H1 (cell line): ENCODE measurements around the gene COL8A2. TPM values are rescaled to one million over a fixed set of nuclear protein-coding genes. Genes with fewer than 3 reads are reported as not detected.

Experiments used
- CTCF ChIA-PET: fragments of 300-600 bp; sonication (Branson Sonifier 250); formaldehyde crosslinking; loops from one replicate; lab custom pipeline; 2021; ENCODE audit not compliant: partially characterized antibody; lab: Charles Lee
- POLR2A ChIA-PET: fragments of 300-600 bp; sonication (Branson Sonifier 250); formaldehyde crosslinking; loops from one replicate; lab custom pipeline; 2021; ENCODE audit warnings: inconsistent platforms; ENCODE audit not compliant: partially characterized antibody; lab: Charles Lee
- DNase-seq, 2 experiments: peaks; one replicate each; pipeline versions ENCODE4 v3.0.0 to v3.0.0-alpha.2; 2010 to 2022; ENCODE audit warnings: low spot score in 2 of 2, low read depth in 1 of 2, mixed read lengths in 1 of 2
- FAIRE-seq: peaks from 2 replicates; lab custom pipeline; 2011; peaks lifted over from hg19 to GRCh38; lab: Jason Lieb, UNC
- H2AFZ ChIP-seq: 2 replicates; pipeline ENCODE4 v1.8.1; 2012; ENCODE audit warnings: low read length, inconsistent platforms
- H2AK5ac ChIP-seq: 2 replicates; pipeline ENCODE4 v1.6.1; 2013; ENCODE audit warnings: low read depth, low read length
- H2BK120ac ChIP-seq: replicated peaks from 2 replicates; pipeline ENCODE3; 2013; ENCODE audit warnings: low read depth, low read length, inconsistent platforms
- H2BK12ac ChIP-seq: 2 replicates; pipeline ENCODE4 v1.6.1; 2013; ENCODE audit warnings: low read depth, low read length
- H2BK15ac ChIP-seq: 2 replicates; pipeline ENCODE4 v1.6.1; 2013; ENCODE audit warnings: low read length
- H2BK20ac ChIP-seq: 2 replicates; pipeline ENCODE4 v1.6.1; 2013; ENCODE audit warnings: low read length
- H2BK5ac ChIP-seq: 2 replicates; pipeline ENCODE4 v1.6.1; 2013; ENCODE audit warnings: low read depth, low read length
- H3K14ac ChIP-seq: 2 replicates; pipeline ENCODE4 v1.6.1; 2013; ENCODE audit warnings: inconsistent platforms; ENCODE audit not compliant: insufficient read length
- H3K18ac ChIP-seq: 2 replicates; pipeline ENCODE4 v1.6.1; 2013; ENCODE audit warnings: low read length; ENCODE audit errors: extremely low read depth
- H3K23ac ChIP-seq: 2 replicates; pipeline ENCODE4 v1.6.1; 2013; ENCODE audit warnings: inconsistent platforms; ENCODE audit not compliant: insufficient read length
- H3K23me2 ChIP-seq: 2 replicates; pipeline ENCODE4 v1.6.1; 2013; ENCODE audit warnings: low read depth, low read length
- H3K27ac ChIP-seq: 2 replicates; pipeline ENCODE4 v1.6.1; 2011; ENCODE audit warnings: low read depth, low read length, inconsistent platforms
- H3K27me3 ChIP-seq, 4 experiments: replicated peaks in 1 of 4; 1 replicate in 1 of 4; 2 replicates in 3 of 4; pipeline versions ENCODE4 v1.6.1 to v1.8.1; 2011 to 2013; ENCODE audit warnings: low read length in 3 of 4, mild to moderate bottlenecking in 3 of 4, inconsistent platforms in 2 of 4, mixed read lengths in 2 of 4, moderate library complexity in 1 of 4; ENCODE audit not compliant: control insufficient read depth in 3 of 4, insufficient read depth in 3 of 4; ENCODE audit errors: extremely low read depth in 1 of 4
- H3K36me3 ChIP-seq, 4 experiments: 2 replicates each; pipeline versions ENCODE4 v1.6.1 to v1.8.1; 2011 to 2013; ENCODE audit warnings: mild to moderate bottlenecking in 4 of 4, low read length in 3 of 4, moderate library complexity in 2 of 4, control low read depth in 1 of 4, inconsistent platforms in 1 of 4; ENCODE audit not compliant: insufficient read depth in 4 of 4, control insufficient read depth in 2 of 4
- H3K4ac ChIP-seq: replicated peaks from 2 replicates; pipeline ENCODE3; 2013; ENCODE audit warnings: low read length, low read depth, mixed read lengths, inconsistent platforms; ENCODE audit not compliant: insufficient read length
- H3K4me1 ChIP-seq, 4 experiments: replicated peaks in 1 of 4; 1 replicate in 1 of 4; 2 replicates in 3 of 4; pipeline versions ENCODE4 v1.6.1 to v1.8.1; 2011 to 2013; ENCODE audit warnings: low read length in 3 of 4, inconsistent platforms in 2 of 4, mixed read lengths in 1 of 4; ENCODE audit not compliant: insufficient read depth in 4 of 4, control insufficient read depth in 3 of 4
- H3K4me2 ChIP-seq, 2 experiments: 2 replicates each; pipeline versions ENCODE4 v1.6.1 to v1.8.1; 2011 to 2013; ENCODE audit warnings: low read depth in 2 of 2, low read length in 2 of 2, control low read depth in 1 of 2, inconsistent platforms in 1 of 2, mild to moderate bottlenecking in 1 of 2; ENCODE audit not compliant: insufficient read depth in 1 of 2
- H3K4me3 ChIP-seq, 4 experiments: fragments of 200-600, 300-600 bp in 1 of 4; sonication (generic), shearing (Covaris generic), sonication (Bioruptor Twin) in 1 of 4; 2 replicates each; pipeline versions ENCODE4 v1.5.1 to v1.8.1; 2011 to 2016; ENCODE audit warnings: low read length in 4 of 4, low read depth in 3 of 4, control low read depth in 2 of 4, inconsistent platforms in 2 of 4, mild to moderate bottlenecking in 2 of 4, mixed read lengths in 1 of 4, moderate library complexity in 1 of 4; ENCODE audit not compliant: insufficient read depth in 2 of 4; ENCODE audit errors: extremely low read depth in 1 of 4
- H3K56ac ChIP-seq: replicated peaks from 2 replicates; pipeline ENCODE3; 2013; ENCODE audit warnings: low read depth, mild to moderate bottlenecking, mixed read lengths, low read length, inconsistent platforms; ENCODE audit not compliant: insufficient read length
- H3K79me1 ChIP-seq: 2 replicates; pipeline ENCODE4 v1.6.1; 2013; ENCODE audit warnings: low read depth, low read length, control low read depth
- H3K79me2 ChIP-seq, 2 experiments: 2 replicates each; pipeline versions ENCODE4 v1.6.1 to v1.8.1; 2012 to 2013; ENCODE audit warnings: low read length in 2 of 2, mild to moderate bottlenecking in 2 of 2, inconsistent platforms in 1 of 2; ENCODE audit not compliant: insufficient read depth in 2 of 2, control insufficient read depth in 1 of 2
- H3K9ac ChIP-seq, 4 experiments: replicated peaks in 1 of 4; 1 replicate in 1 of 4; 2 replicates in 3 of 4; pipeline versions ENCODE4 v1.6.1 to v1.8.1; 2011 to 2013; ENCODE audit warnings: low read depth in 3 of 4, low read length in 3 of 4, control low read depth in 2 of 4, mild to moderate bottlenecking in 2 of 4, moderate library complexity in 2 of 4, inconsistent platforms in 1 of 4; ENCODE audit errors: extremely low read depth in 1 of 4
- H3K9me3 ChIP-seq, 2 experiments: 2 replicates each; pipeline versions ENCODE4 v1.6.1 to v1.8.1; 2012 to 2013; ENCODE audit warnings: mild to moderate bottlenecking in 2 of 2, moderate library complexity in 2 of 2, control low read depth in 1 of 2, inconsistent platforms in 1 of 2, low read depth in 1 of 2, low read length in 1 of 2, mixed read lengths in 1 of 2; ENCODE audit not compliant: insufficient read depth in 2 of 2
- H4K20me1 ChIP-seq, 2 experiments: replicated peaks in 1 of 2; 2 replicates each; pipeline versions ENCODE3 to v1.8.1; 2011 to 2013; ENCODE audit warnings: inconsistent platforms in 2 of 2, low read length in 2 of 2, mild to moderate bottlenecking in 1 of 2; ENCODE audit not compliant: insufficient read depth in 2 of 2, control insufficient read depth in 1 of 2
- H4K5ac ChIP-seq: 2 replicates; pipeline ENCODE4 v1.6.1; 2013; ENCODE audit warnings: low read length, low read depth, mixed read lengths, inconsistent platforms; ENCODE audit not compliant: insufficient read length
- H4K8ac ChIP-seq: 2 replicates; pipeline ENCODE4 v1.8.0; 2013; ENCODE audit warnings: mild to moderate bottlenecking, moderate library complexity, low read length, inconsistent platforms; ENCODE audit not compliant: insufficient read depth; ENCODE audit errors: extremely low read depth
- H4K91ac ChIP-seq: replicated peaks from 2 replicates; pipeline ENCODE3; 2013; ENCODE audit warnings: low read length, mixed read lengths, inconsistent platforms; ENCODE audit not compliant: insufficient read length
- ASH2L ChIP-seq: fragments of 200-600, 300-600 bp; sonication (generic); IDR thresholded peaks from one replicate; pipeline ENCODE4 v1.7.1; 2017; ENCODE audit warnings: low read length
- CBX8 ChIP-seq: fragments of 300-800, 300-1000 bp; sonication (generic); IDR thresholded peaks from 2 replicates; pipeline ENCODE4 v1.7.1; 2016; ENCODE audit warnings: low read depth, low read length, borderline replicate concordance
- CEBPB ChIP-seq: IDR thresholded peaks from 2 replicates; pipeline ENCODE4 v1.6.1; 2012; ENCODE audit warnings: low read depth, low read length
- CREB1 ChIP-seq: IDR thresholded peaks from 2 replicates; pipeline ENCODE4 v1.6.1; 2012; ENCODE audit warnings: inconsistent platforms
- HDAC2 ChIP-seq, 2 experiments: fragments of 300-600 bp in 1 of 2; sonication (generic) in 1 of 2; IDR thresholded peaks; 2 replicates each; pipeline ENCODE4 v1.6.1; 2011 to 2012; ENCODE audit warnings: low read depth in 2 of 2, low read length in 2 of 2, mild to moderate bottlenecking in 2 of 2, moderate library complexity in 2 of 2, borderline replicate concordance in 1 of 2, inconsistent platforms in 1 of 2
- JUN ChIP-seq: IDR thresholded peaks from 2 replicates; pipeline ENCODE4 v1.6.1; 2011; ENCODE audit warnings: low read depth, mild to moderate bottlenecking, improper control_type of control experiment, low read length
- JUND ChIP-seq: IDR thresholded peaks from 2 replicates; pipeline ENCODE4 v1.6.1; 2011; ENCODE audit warnings: mild to moderate bottlenecking, improper control_type of control experiment, low read length
- KDM1A ChIP-seq: fragments of 200-600, 300-600 bp; sonication (generic); IDR thresholded peaks from 2 replicates; pipeline ENCODE4 v1.7.1; 2016; ENCODE audit warnings: mild to moderate bottlenecking, low read length, borderline replicate concordance
- MAFK ChIP-seq: IDR thresholded peaks from 2 replicates; pipeline ENCODE4 v1.6.1; 2012; ENCODE audit warnings: low read depth, mild to moderate bottlenecking, improper control_type of control experiment, low read length
- NANOG ChIP-seq: IDR thresholded peaks from 2 replicates; pipeline ENCODE4 v1.6.1; 2011; ENCODE audit warnings: low read length, low read depth, mild to moderate bottlenecking, inconsistent platforms; ENCODE audit not compliant: insufficient read depth, poor library complexity, severe bottlenecking
- POLR2AphosphoS5 ChIP-seq: IDR thresholded peaks from 2 replicates; pipeline ENCODE4 v1.6.1; 2011; ENCODE audit warnings: low read depth, low read length
- POU5F1 ChIP-seq: IDR thresholded peaks from 2 replicates; pipeline ENCODE4 v1.6.1; 2011; ENCODE audit warnings: low read depth, mild to moderate bottlenecking, low read length, moderate library complexity
- SIRT6 ChIP-seq: IDR thresholded peaks from one replicate; pipeline ENCODE4 v1.7.1; 2012; ENCODE audit warnings: low read length, inconsistent platforms
- SRF ChIP-seq: IDR thresholded peaks from 2 replicates; pipeline ENCODE4 v1.6.1; 2011; ENCODE audit warnings: mild to moderate bottlenecking, low read depth, low read length, moderate library complexity
- YY1 ChIP-seq: IDR thresholded peaks from 2 replicates; pipeline ENCODE4 v1.6.1; 2011; ENCODE audit warnings: low read depth, mild to moderate bottlenecking, low read length
- ZNF274 ChIP-seq: IDR thresholded peaks from 2 replicates; pipeline ENCODE4 v1.7.0; 2012; ENCODE audit warnings: low read length, borderline replicate concordance; ENCODE audit errors: extremely low read depth
- WGBS, 2 experiments: shearing (Covaris generic) in 1 of 2; methylation state at CpG; one replicate each; pipeline versions ENCODE4 v1.1.6 to v1.1.7; 2013 to 2015; ENCODE audit warnings: low lambda C conversion rate in 2 of 2, mixed read lengths in 2 of 2, inconsistent platforms in 1 of 2, low coverage in 1 of 2, missing lambda C conversion rate in 1 of 2; ENCODE audit not compliant: insufficient replicate concordance in 2 of 2, insufficient coverage in 1 of 2, insufficient read length in 1 of 2; ENCODE audit errors: extremely low coverage in 1 of 2, missing lambda C conversion rate in 1 of 2; 5-methylcytosine and 5-hydroxymethylcytosine counted together
- polyA plus RNA-seq, 7 experiments: library from polyadenylated mRNA; depleted of rRNA in 3 of 7; stranded (reverse) in 5 of 7; unstranded in 2 of 7; fragments of >200 nt in 5 of 7; fragments of 200-250 nt in 2 of 7; gene quantifications; 1 replicate in 5 of 7; 2 replicates in 1 of 7; 4 replicates in 1 of 7; pipeline versions ENCODE4 v1.2.1 to v1.2.3, GENCODE V29; 2011 to 2013; ENCODE audit warnings: missing spikeins in 2 of 7, mixed read lengths in 2 of 7
- total RNA-seq: library from RNA; stranded (reverse); fragmentation: NEBNext Ultra II Directional; extraction: Animal tissue kit (Norgen Biotek cat#: 25700); gene quantifications from 2 replicates; pipeline ENCODE4 v1.2.1, GENCODE V29; 2021

The COL8A2 gene
- total and polyA plus RNA-seq, 2 of the 8 experiments (the other 6 are each of a cell fraction or from before 2014, with no cell fraction given): 2.1 to 2.8 TPM

DNA sequence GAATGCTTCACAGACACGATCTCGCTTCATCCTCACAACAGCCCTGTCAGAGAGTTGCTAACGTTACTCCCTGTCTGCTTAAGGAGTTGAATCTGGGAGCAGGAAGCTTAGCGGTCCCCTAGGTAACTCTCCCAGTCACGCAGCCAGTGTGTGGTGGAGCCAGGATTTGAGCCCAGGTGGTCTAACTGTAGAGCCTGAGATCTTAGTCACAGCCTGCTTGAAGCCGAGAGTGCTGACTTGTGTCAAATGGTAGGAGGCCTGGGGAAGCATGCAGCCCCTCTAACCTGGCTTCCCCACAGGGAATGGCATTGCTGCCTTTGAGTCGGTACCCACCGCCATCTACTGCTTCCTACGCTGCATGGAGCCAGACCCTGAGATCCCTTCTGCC is 32.2 kb downstream of the COL8A2 start:
- Histone ChIP-seq H3K23me2 (peaks cover 6% of the 10 kb centered on the region; the same call in 1 of the 2 replicates), H3K18ac (no peak overlapping the region), H3K23ac (no peak overlapping the region), H3K4ac (no peak overlapping the region), H2AK5ac (no peak overlapping the region), H3K27me3 (no peaks in the 10 kb centered on the region), H3K4me2 (no peak overlapping the region), H3K79me1 (peaks cover 5% of the 10 kb centered on the region; the same call in 1 of the 2 replicates), H3K27ac (no peak overlapping the region), H3K79me2 (peaks cover 0 to 15% of the 10 kb centered on the region in 2 experiments; a peak in 2 of 4 replicates), H3K4me1 (peaks cover 0 to 20% (median 16%) of the 10 kb centered on the region in 4 experiments; a peak in 5 of 7 replicates), H2BK12ac (no peak overlapping the region), H2AFZ (no peak overlapping the region), H3K9ac (no peak overlapping the region), H3K56ac (no peak overlapping the region), H2BK5ac (no peak overlapping the region), H3K9me3 (no peaks in the 10 kb centered on the region), H4K91ac (no peak overlapping the region), H3K36me3 (peaks cover 23 to 38% (median 33%) of the 10 kb centered on the region in 4 experiments), H3K4me3 (no peak overlapping the region), H4K5ac (no peak overlapping the region), H4K20me1 (peaks cover 0 to 10% of the 10 kb centered on the region in 2 experiments), H4K8ac (no peak overlapping the region), H2BK20ac (no peak overlapping the region), H2BK15ac (no peak overlapping the region), H2BK120ac (no peak overlapping the region), H3K14ac (no peak overlapping the region)
- FAIRE-seq (no peak), DNase-seq (no peak)
- CTCF ChIA-PET: interaction anchor here (1.2 to 32.6 kb wide), 4 partner anchors 45 to 70 kb away, joined by 3 to 738 read pairs (median 3); partner anchors contain the start of gene TRAPPC3
- POLR2A ChIA-PET: no interaction called here
- 95% methylated on average over 8 of the region's 9 CpGs; no CpG with 5 or more reads in 1 of the 2 experiments for WGBS, 2 experiments
- TF ChIP-seq SIRT6: no peak
- TF ChIP-seq HDAC2 (IDR thresholded peaks at IDR 0.05; ENCODE audit: borderline replicate concordance in 1 of 2, low read depth in 2 of 2, low read length in 2 of 2): no peak
- no peak for TF ChIP-seq CREB1
- no peak for TF ChIP-seq JUND
- no peak for TF ChIP-seq POLR2AphosphoS5
- no peak for TF ChIP-seq MAFK
- TF ChIP-seq ZNF274: no peak
- no peak for TF ChIP-seq NANOG
- TF ChIP-seq CEBPB: no peak
- no peak for TF ChIP-seq POU5F1
- TF ChIP-seq YY1: no peak
- TF ChIP-seq JUN: no peak
- no peak for TF ChIP-seq CBX8
- TF ChIP-seq KDM1A: no peak
- no peak for TF ChIP-seq ASH2L
- TF ChIP-seq SRF: no peak
